GM12801 (cell line): Measurements from ENCODE around the gene ZDHHC21.

Source experiments
- TF ChIP-seq, protein P1 (sequence below): IDR thresholded peaks from one replicate; pipeline ENCODE4 v1.5.1; 2011; ENCODE audit warnings: control low read depth; ENCODE audit not compliant: insufficient read length; ENCODE audit errors: extremely low read depth

Gene ZDHHC21

GRCh38 chr9:14633906-14634565, 59.2 kb downstream of the ZDHHC21 start:
- TF ChIP-seq, protein P1, sequence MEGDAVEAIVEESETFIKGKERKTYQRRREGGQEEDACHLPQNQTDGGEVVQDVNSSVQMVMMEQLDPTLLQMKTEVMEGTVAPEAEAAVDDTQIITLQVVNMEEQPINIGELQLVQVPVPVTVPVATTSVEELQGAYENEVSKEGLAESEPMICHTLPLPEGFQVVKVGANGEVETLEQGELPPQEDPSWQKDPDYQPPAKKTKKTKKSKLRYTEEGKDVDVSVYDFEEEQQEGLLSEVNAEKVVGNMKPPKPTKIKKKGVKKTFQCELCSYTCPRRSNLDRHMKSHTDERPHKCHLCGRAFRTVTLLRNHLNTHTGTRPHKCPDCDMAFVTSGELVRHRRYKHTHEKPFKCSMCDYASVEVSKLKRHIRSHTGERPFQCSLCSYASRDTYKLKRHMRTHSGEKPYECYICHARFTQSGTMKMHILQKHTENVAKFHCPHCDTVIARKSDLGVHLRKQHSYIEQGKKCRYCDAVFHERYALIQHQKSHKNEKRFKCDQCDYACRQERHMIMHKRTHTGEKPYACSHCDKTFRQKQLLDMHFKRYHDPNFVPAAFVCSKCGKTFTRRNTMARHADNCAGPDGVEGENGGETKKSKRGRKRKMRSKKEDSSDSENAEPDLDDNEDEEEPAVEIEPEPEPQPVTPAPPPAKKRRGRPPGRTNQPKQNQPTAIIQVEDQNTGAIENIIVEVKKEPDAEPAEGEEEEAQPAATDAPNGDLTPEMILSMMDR: no peak

GRCh38 chr9:14633148-14633547, 60.1 kb downstream of the ZDHHC21 start:
- TF ChIP-seq, protein P1: no peak

DNA sequence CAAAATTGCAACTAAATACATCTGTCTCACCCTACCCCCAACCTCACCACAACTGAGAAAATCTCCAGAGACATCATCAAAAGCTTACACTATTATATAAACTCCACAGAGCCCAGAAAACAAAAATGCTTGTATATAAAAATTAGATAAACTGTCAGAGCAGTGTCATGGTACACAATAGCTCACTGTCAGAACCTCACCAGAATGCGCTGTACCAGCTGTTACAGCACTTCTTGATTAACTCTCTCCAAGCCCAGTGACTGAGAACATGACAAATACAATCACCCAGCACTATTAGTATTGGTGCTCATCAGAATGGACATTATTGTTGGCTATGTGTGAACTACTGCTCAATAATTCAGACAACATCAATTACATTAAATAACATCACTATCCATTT, 65.7 kb downstream of the ZDHHC21 start:
- TF ChIP-seq, protein P1: no peak

GRCh38 chr9:14618836-14619420, 74.3 kb downstream of the ZDHHC21 start:
- TF ChIP-seq, protein P1: no peak

DNA sequence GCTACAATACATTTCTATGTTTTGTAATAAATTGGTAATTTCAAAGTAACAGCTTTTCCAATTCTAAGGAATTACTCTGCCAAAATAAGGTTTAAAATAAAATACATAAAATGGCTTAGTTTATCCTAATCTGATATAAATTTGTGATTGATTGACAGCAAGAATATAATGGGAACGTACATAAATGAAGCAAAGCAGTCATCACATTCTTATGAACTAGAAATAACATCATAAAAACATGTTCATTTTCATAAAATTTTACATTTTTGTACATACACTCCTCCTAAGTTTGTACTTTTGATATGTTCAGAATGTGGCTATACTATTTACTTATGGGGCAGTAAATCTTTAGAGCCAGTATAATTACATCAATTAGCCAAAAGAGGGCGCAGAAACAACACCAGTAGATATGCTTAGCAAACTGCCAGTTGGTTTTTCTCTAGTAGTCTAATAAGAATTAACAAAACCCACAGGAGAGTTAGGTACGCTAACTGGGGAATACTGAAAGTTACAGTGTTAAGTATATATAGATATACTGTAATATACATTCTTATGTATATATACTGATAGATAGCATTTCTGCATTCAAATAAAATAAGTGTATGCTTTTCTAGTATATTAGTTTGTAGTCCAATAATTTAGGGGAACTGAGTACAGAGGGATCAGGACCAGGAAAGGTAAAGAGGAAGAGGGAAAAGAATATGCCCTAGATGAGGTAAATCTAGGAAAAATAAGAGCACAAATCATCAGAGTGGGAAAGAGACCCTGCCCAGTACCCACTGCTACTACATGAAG, 76.8 kb downstream of the ZDHHC21 start:
- TF ChIP-seq, protein P1: no peak

DNA sequence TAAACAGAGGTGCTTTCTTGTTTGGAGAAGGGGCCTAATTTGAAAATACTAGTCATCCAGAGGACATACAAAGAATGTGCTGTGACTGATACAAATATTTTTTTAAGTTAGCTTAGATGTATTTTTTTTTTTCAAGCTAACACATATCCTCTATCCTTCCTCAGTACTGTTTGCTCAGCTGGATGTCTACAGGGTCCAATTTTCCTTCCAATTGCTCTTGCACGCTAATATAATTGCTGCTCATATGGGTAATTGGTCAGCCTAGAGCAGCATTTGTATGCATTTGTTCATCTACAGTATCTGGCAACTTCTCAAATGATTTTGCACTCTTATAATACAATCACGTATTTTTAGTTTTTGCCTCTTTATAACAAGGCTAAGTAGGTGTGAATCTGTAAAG, 84.7 kb downstream of the ZDHHC21 start:
- TF ChIP-seq, protein P1: no peak

DNA sequence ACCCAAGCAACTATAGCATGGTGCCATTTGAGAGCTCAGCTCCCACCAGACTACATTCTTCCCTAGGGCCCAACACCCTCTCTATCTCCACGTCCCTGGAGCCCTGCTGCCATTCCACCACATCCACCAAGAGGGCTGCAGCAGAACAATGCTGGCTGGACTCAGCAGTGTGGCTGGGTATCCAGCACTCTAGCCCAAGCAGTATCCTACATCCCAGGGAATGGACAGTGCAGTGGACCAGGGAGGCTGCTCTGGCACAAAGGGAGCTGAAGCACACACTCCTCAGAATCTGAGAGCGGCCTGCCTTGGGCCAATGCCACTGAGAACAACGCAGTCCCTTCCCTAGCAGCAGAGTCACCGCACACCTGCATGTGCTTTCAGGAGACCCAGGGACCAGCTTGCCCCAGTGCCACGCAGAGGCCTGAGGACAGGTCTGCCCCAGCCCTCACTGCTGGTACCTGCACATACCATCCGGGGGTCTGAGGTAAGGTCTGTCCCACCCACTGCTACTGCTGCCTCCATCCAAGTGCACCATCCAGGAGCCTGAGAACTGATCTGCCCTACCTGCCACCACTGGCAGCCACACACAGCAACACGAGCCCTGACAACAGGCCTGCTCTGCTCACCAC, 95.9 kb downstream of the ZDHHC21 start:
- TF ChIP-seq, protein P1: no peak
